Activated CD8-positive, alpha-beta T cell treated with anti-CD3 and anti-CD28 coated beads for 36 hours (primary cell): ENCODE measurements around the gene LRSAM1. TPM values are rescaled to one million over a fixed set of nuclear protein-coding genes. Genes with fewer than 3 reads are reported as not detected.

ENCODE experiments used
- ATAC-seq: fragments of 200-7000 bp; cut with Tn5 transposase; one replicate; pipeline ENCODE4 v1.10.0; 2021; ENCODE audit warnings: mild to moderate bottlenecking, moderate library complexity
- CTCF ChIA-PET: fragments of 350-600 bp; sonication (Branson Sonifier 250); formaldehyde crosslinking; loops from one replicate; lab custom pipeline; 2021; ENCODE audit warnings: antibody characterized with exemption; lab: Charles Lee
- POLR2A ChIA-PET: fragments of 350-600 bp; sonication (Branson Sonifier 250); formaldehyde crosslinking; loops from one replicate; lab custom pipeline; 2021; ENCODE audit warnings: antibody characterized with exemption; lab: Charles Lee
- DNase-seq: peaks from one replicate; pipeline ENCODE4 v3.0.0-alpha.2; 2020
- H3K27ac Mint-ChIP-seq: one replicate; pipeline ENCODE4 v1.8.0; 2021; ENCODE audit warnings: mild to moderate bottlenecking, mixed read lengths
- H3K27me3 Mint-ChIP-seq: one replicate; pipeline ENCODE4 v1.8.0; 2021; ENCODE audit warnings: mixed read lengths
- H3K36me3 Mint-ChIP-seq: one replicate; pipeline ENCODE4 v1.8.0; 2021; ENCODE audit warnings: low read depth, mixed read lengths
- H3K4me1 Mint-ChIP-seq: one replicate; pipeline ENCODE4 v1.8.0; 2021; ENCODE audit warnings: low read depth, mixed read lengths
- H3K4me3 Mint-ChIP-seq: one replicate; pipeline ENCODE4 v1.8.0; 2021; ENCODE audit warnings: mild to moderate bottlenecking, moderate library complexity, mixed read lengths
- H3K9me3 Mint-ChIP-seq: one replicate; pipeline ENCODE4 v1.8.0; 2021; ENCODE audit warnings: mixed read lengths
- CTCF ChIP-seq: fragments of 200-600 bp; IDR thresholded peaks from one replicate; pipeline ENCODE4 v1.8.0; 2022; ENCODE audit warnings: antibody characterized with exemption, mild to moderate bottlenecking
- intact Hi-C: fragments of 100-400 bp; cut with micrococcal nuclease; formaldehyde crosslinking; loops from one replicate; pipeline ENCODE4 v1.10.0; 2022
- total RNA-seq, 2 experiments: library from RNA; stranded (reverse); gene quantifications; one replicate each; pipeline ENCODE4 v1.2.3, GENCODE V29; 2021

Gene LRSAM1
- total RNA-seq, 2 experiments from 2014 or later: 17.1 to 18.6 TPM

GRCh38 chr9:127423934-127424675, 27.2 kb upstream of the LRSAM1 start, which contains the start of gene ZNF79:
Gene ZNF79, plus strand, starts transcription at chr9:127424382. Its CDS starts 406 bp downstream, at chr9:127424788.
- TF ChIP-seq CTCF: no peak
- ATAC-seq (peak; percentile 81), DNase-seq (peak; percentile 95)
- Mint-ChIP-seq H3K4me1 (peaks cover 44% of the 10 kb centered on the region), H3K27me3 (no peaks in the 10 kb centered on the region), H3K36me3 (peaks cover 22% of the 10 kb centered on the region), H3K4me3 (peak within 1 kb of the TSS; percentile 98), H3K27ac (peak within 1 kb of the TSS; percentile 96), H3K9me3 (no peaks in the 10 kb centered on the region)
- ChIA-PET POLR2A (interaction anchor here (0.6 to 4.3 kb wide), 17 partner anchors 9 to 476 kb away, joined by 3 to 52 read pairs (median 4); partner anchors contain the start of genes LRSAM1, RPL12 and SLC2A8), CTCF (interaction anchor here (0.8 to 2.0 kb wide), 5 partner anchors 26 to 112 kb away, joined by 3 to 6 read pairs (median 4); partner anchors contain the start of gene SLC2A8)
- intact Hi-C loops: loop anchor here (1.0 kb wide), 1 partner anchor 36 kb away; no protein-coding TSS in a partner anchor

GRCh38 chr9:127424676-127424999, 26.7 kb upstream of the LRSAM1 start:
- intact Hi-C loops: no loop called here
- peak; percentile 29 for ATAC-seq
- no peaks in the 10 kb centered on the region for H3K27me3 Mint-ChIP-seq
- peak overlapping the region; percentile 96 for H3K27ac Mint-ChIP-seq
- CTCF ChIA-PET: interaction anchor here (0.8 to 2.0 kb wide), 3 partner anchors 25 to 36 kb away, joined by 3 to 6 read pairs (median 5); partner anchors contain the start of gene SLC2A8
- peaks cover 44% of the 10 kb centered on the region for H3K4me1 Mint-ChIP-seq
- peaks cover 22% of the 10 kb centered on the region for H3K36me3 Mint-ChIP-seq
- POLR2A ChIA-PET: interaction anchor here (0.7 to 4.3 kb wide), 12 partner anchors 9 to 243 kb away, joined by 3 to 52 read pairs (median 4); partner anchors contain the start of genes LRSAM1, RPL12 and SLC2A8
- H3K9me3 Mint-ChIP-seq: no peaks in the 10 kb centered on the region
- DNase-seq: peak; percentile 58
- H3K4me3 Mint-ChIP-seq: peak overlapping the region; percentile 98
- no peak for TF ChIP-seq CTCF

GRCh38 chr9:127426756-127427155, 24.6 kb upstream of the LRSAM1 start:
- H3K4me3 Mint-ChIP-seq: peak overlapping the region; percentile 98
- H3K9me3 Mint-ChIP-seq: no peaks in the 10 kb centered on the region
- H3K4me1 Mint-ChIP-seq: peaks cover 47% of the 10 kb centered on the region
- intact Hi-C loops: no loop called here
- DNase-seq: peak; percentile 81
- ChIA-PET POLR2A (no interaction called here), CTCF (no interaction called here)
- no peaks in the 10 kb centered on the region for H3K27me3 Mint-ChIP-seq
- peaks cover 38% of the 10 kb centered on the region for H3K36me3 Mint-ChIP-seq
- TF ChIP-seq CTCF: no peak
- ATAC-seq: peak; percentile 64
- H3K27ac Mint-ChIP-seq: peak overlapping the region; percentile 96

- ATAC-seq: no peak
- DNase-seq: no peak
Observed at GRCh38 chr9:127428348-127428747, 23.0 kb upstream of the LRSAM1 start.

More at GRCh38 chr9:127428348-127428747, 23.0 kb upstream of the LRSAM1 start:
- H3K4me1 Mint-ChIP-seq: peaks cover 37% of the 10 kb centered on the region
- H3K27ac Mint-ChIP-seq: no peak overlapping the region
- H3K4me3 Mint-ChIP-seq: no peak overlapping the region
- ChIA-PET CTCF (no interaction called here), POLR2A (interaction anchor here (1.3 to 2.8 kb wide), 2 partner anchors 10 to 19 kb away, joined by 3 to 13 read pairs; no protein-coding TSS in a partner anchor)
- H3K36me3 Mint-ChIP-seq: peaks cover 46% of the 10 kb centered on the region
- no peaks in the 10 kb centered on the region for H3K9me3 Mint-ChIP-seq
- H3K27me3 Mint-ChIP-seq: no peaks in the 10 kb centered on the region
- TF ChIP-seq CTCF: no peak
- intact Hi-C loops: no loop called here
